GM12872 (cell line): Measurements from ENCODE around the gene FBP1.
A peak's percentile ranks its signal among the peaks of the same experiment; 100 is the strongest.

Source experiments
- CTCF ChIP-seq: IDR thresholded peaks from 3 replicates; pipeline ENCODE4 v1.5.1; 2011; ENCODE audit warnings: low read depth, mild to moderate bottlenecking, low read length, moderate library complexity; ENCODE audit not compliant: insufficient read depth

The FBP1 gene

GRCh38 chr9:94677929-94678328, 38.6 kb upstream of the FBP1 start:
- TF ChIP-seq CTCF, result no peak

GRCh38 chr9:94676446-94677131, 37.3 kb upstream of the FBP1 start:
- no peak for TF ChIP-seq CTCF

GRCh38 chr9:94675008-94675881, 35.9 kb upstream of the FBP1 start:
- no peak for TF ChIP-seq CTCF

- no peak for TF ChIP-seq CTCF
These were observed 33.6 kb upstream of the FBP1 start for GRCh38 chr9:94672811-94673487.

GRCh38 chr9:94668928-94669729, 29.8 kb upstream of the FBP1 start:
- TF ChIP-seq CTCF, result peak; percentile 93

GRCh38 chr9:94668418-94668927, 29.2 kb upstream of the FBP1 start:
- no peak for TF ChIP-seq CTCF
